Thyroid gland (tissue), 4 donors: Measurements from ENCODE around the gene BCAS3. TPM values are rescaled to one million over a fixed set of nuclear protein-coding genes. Genes with fewer than 3 reads are reported as not detected.
A peak's percentile ranks its signal among the peaks of the same experiment; 100 is the strongest.
"Not testable (repeated sequence)": the region's sequence is repeated elsewhere in the genome, so short reads cannot be mapped to it uniquely, and the experiment has no call there.

Experiments
- DNase-seq, 2 donors: peaks; one replicate each; pipeline ENCODE4 v3.0.0-alpha.2; 2019
- H3K27ac ChIP-seq, 3 donors: fragments of 200-600 bp; sonication (generic); 1 replicate in 2 of 3; 2 replicates in 1 of 3; pipeline ENCODE4 v1.5.1; 2016 to 2019; ENCODE audit warnings: mild to moderate bottlenecking in 1 of 3, moderate library complexity in 1 of 3
- H3K27me3 ChIP-seq: fragments of 200-600 bp; sonication (generic); one replicate; pipeline ENCODE4 v1.5.1; 2019
- H3K36me3 ChIP-seq, 2 donors: fragments of 200-600 bp; sonication (generic); one replicate each; pipeline ENCODE4 v1.5.1; 2016 to 2019
- H3K4me1 ChIP-seq, 2 donors: fragments of 200-600 bp; sonication (generic); one replicate each; pipeline ENCODE4 v1.5.1; 2017 to 2019
- H3K4me3 ChIP-seq, 3 donors: fragments of 200-600 bp; sonication (generic); replicated peaks in 1 of 3; 1 replicate in 2 of 3; 2 replicates in 1 of 3; pipeline ENCODE4 v1.5.1; 2016; ENCODE audit warnings: mild to moderate bottlenecking in 1 of 3
- H3K9me3 ChIP-seq: fragments of 200-600 bp; sonication (generic); one replicate; pipeline ENCODE4 v1.5.1; 2017
- CTCF ChIP-seq, 6 experiments: fragments of 200-600 bp in 3 of 6; fragments of 450-650 bp in 3 of 6; sonication (generic) in 3 of 6; IDR thresholded peaks; one replicate each; pipeline ENCODE4 v1.5.1; 2016 to 2019; ENCODE audit warnings: antibody characterized with exemption in 6 of 6, mild to moderate bottlenecking in 2 of 6, inconsistent platforms in 1 of 6, moderate library complexity in 1 of 6
- POLR2A ChIP-seq, 2 donors: fragments of 450-650 bp; IDR thresholded peaks; one replicate each; pipeline ENCODE4 v1.6.1; 2017; ENCODE audit warnings: antibody characterized with exemption in 2 of 2, mild to moderate bottlenecking in 2 of 2, moderate library complexity in 1 of 2
- WGBS, 2 donors: methylation state at CpG; one replicate each; pipeline ENCODE4 v1.1.5; 2017; 5-methylcytosine and 5-hydroxymethylcytosine counted together
- intact Hi-C: fragments of 100-400 bp; cut with DNase I; formaldehyde crosslinking; loops from one replicate; pipeline ENCODE4 v1.15.1; 2023
- total RNA-seq, 4 donors: library from RNA; depleted of rRNA; stranded (reverse); fragments of >200 nt; gene quantifications; one replicate each; pipeline ENCODE4 v1.2.3, GENCODE V29; 2016

The BCAS3 gene
- total RNA-seq, 4 donors from 2014 or later: 41.8 to 78.7 (median 51.6) TPM

DNA sequence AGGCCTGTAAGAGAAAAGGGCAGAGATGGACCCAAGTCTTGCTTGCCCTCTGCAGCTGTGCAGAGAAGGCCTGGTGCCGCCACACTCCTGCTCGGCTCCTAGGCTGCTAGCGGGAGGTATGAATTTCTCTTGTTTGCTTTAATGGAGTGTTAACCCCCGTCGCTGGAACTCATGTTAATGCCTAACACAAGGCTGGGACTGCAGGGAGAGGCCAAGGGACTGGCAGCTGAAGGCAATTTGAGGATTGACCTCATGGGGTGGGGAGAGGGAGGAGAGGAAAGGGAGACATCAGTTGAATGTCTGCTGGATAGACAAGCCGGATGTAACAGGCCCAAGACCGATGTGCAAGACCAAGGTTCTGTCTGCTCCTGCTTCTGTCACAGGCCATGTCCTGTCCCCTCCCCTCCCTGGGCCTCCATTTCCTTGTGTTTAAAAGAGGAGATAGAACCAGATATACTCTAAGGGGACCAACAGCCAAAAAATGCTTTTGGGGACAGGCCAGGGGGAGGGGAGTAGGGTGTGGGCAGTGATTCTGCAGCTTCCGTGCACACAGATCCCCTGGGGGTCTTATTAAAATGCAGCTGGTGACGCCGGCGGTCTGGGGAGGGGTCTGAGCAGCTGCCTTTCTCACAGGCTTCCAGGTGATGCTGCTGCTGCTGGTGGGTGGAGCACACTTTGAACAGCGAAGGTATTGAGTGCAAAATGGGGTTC is 675.3 kb downstream of the BCAS3 start:
- H3K4me1 ChIP-seq: peaks cover 19 to 32% of the 10 kb centered on the region in 2 donors
- H3K36me3 ChIP-seq: no peaks in the 10 kb centered on the region
- no peak overlapping the region for H3K4me3 ChIP-seq
- no peak overlapping the region for H3K27ac ChIP-seq
- H3K27me3 ChIP-seq: no peaks in the 10 kb centered on the region
- intact Hi-C loops: no loop called here
- 87 to 88% methylated on average over 12 of the region's 12 CpGs for WGBS, 2 donors
- TF ChIP-seq CTCF (IDR thresholded peaks at IDR 0.05): no peak
- TF ChIP-seq POLR2A (IDR thresholded peaks at IDR 0.05): no peak
- no peak for DNase-seq
- no peaks in the 10 kb centered on the region for H3K9me3 ChIP-seq

- TF ChIP-seq POLR2A (IDR thresholded peaks at IDR 0.05) (no peak), CTCF (IDR thresholded peaks at IDR 0.05) (no peak)
- Histone ChIP-seq H3K9me3 (no peaks in the 10 kb centered on the region), H3K4me3 (no peak overlapping the region), H3K27me3 (no peaks in the 10 kb centered on the region), H3K27ac (no peak overlapping the region), H3K4me1 (peaks cover 19 to 32% of the 10 kb centered on the region in 2 donors), H3K36me3 (no peaks in the 10 kb centered on the region)
- WGBS, 2 donors: 89 to 92% methylated on average over 12 of the region's 12 CpGs
- no peak for DNase-seq
- intact Hi-C loops: no loop called here
Measured at GRCh38 chr17:61353615-61354014, 676.0 kb downstream of the BCAS3 start.

DNA sequence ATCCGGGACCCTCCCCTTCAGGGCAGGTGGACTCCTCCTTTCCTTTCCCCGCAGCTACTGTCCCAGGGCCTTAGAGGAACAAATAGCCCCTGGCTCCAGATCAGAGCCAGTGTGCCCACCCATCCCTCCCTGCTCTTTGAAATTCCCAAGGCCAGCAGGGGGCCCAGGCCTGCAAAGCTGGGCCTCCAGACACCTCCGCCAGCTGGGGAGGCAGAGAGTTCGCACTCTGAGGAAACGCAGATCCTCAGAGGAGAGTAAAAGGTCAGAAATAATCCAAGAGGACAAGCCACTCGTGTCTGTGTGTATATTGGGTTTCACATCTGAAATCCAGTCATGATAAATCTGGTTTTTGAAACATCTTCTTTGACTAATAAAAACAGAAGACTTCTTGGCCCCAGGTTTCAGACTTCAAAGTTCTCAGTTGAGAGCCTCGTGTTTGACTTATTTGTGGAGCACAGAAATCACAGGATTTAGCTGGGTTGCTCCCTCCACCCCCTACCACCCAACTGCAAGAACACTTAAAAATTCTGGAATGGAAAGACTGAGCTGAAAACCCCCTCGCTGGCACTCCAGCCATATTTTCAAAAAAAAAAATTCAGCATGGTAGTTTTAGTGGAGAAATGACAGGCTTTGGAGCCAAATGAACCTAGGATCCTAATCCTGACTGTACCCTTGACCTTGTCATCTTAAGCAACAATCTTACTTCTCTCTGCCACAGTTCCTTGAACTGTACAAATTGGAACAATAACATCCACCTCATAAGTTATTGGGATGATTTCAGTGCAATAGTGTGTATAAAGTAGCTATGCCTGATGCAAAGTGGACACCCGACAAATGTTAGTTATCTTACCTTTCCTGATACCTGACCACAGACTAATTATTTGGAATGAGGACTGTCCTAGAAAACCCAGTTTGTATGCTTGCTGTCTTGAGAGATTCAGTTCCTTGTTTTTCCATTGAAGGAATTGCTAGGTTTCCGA is 677.5 kb downstream of the BCAS3 start:
- DNase-seq: no peak
- H3K4me1 ChIP-seq: peaks cover 19 to 32% of the 10 kb centered on the region in 2 donors
- WGBS, 2 donors: 88 to 90% methylated on average over 10 of the region's 10 CpGs
- intact Hi-C loops: no loop called here
- H3K27ac ChIP-seq: no peak overlapping the region
- H3K9me3 ChIP-seq: no peaks in the 10 kb centered on the region
- no peak for TF ChIP-seq CTCF (IDR thresholded peaks at IDR 0.05)
- TF ChIP-seq POLR2A (IDR thresholded peaks at IDR 0.05): no peak
- H3K4me3 ChIP-seq: no peak overlapping the region
- H3K36me3 ChIP-seq: no peaks in the 10 kb centered on the region
- no peaks in the 10 kb centered on the region for H3K27me3 ChIP-seq

GRCh38 chr17:61357061-61357460 is 679.4 kb downstream of the BCAS3 start:
- H3K4me3 ChIP-seq, intact Hi-C loops, DNase-seq, H3K9me3 ChIP-seq, H3K36me3 ChIP-seq, H3K27me3 ChIP-seq: not testable (repeated sequence)
- 92 to 95% methylated on average over 3 of the region's 3 CpGs for WGBS, 2 donors
- peak overlapping the region in 1 of 3 donors; percentile 2 for H3K27ac ChIP-seq
- H3K4me1 ChIP-seq: peaks cover 16 to 27% of the 10 kb centered on the region in 2 donors

- H3K27me3 ChIP-seq, H3K36me3 ChIP-seq, intact Hi-C loops, H3K9me3 ChIP-seq, H3K27ac ChIP-seq, H3K4me3 ChIP-seq, DNase-seq: not testable (repeated sequence)
- H3K4me1 ChIP-seq: peaks cover 16 to 22% of the 10 kb centered on the region in 2 donors
- 93 to 95% methylated on average over 9 of the region's 9 CpGs for WGBS, 2 donors
Measured at GRCh38 chr17:61359513-61359912, 681.9 kb downstream of the BCAS3 start.
